ENCODE results near the gene ADPRS. TPM values are rescaled to one million over a fixed set of nuclear protein-coding genes. Genes with fewer than 3 reads are reported as not detected.

ADPRS gene
- total RNA-seq, 2 donors from 2014 or later, result 30.4 to 33.0 TPM

- intact Hi-C loops (cut with DNase I), result no loop called here
- Histone ChIP-seq H3K27ac (no peak overlapping the region), H3K4me3 (no peak overlapping the region), H3K4me1 (no peaks in the 10 kb centered on the region), H3K9me3 (no peaks in the 10 kb centered on the region), H3K9ac (ENCODE audit: low read depth in 2 of 2, low read length in 2 of 2) (no peak overlapping the region), H3K36me3 (no peaks in the 10 kb centered on the region), H3K27me3 (no peaks in the 10 kb centered on the region)
- no peak for DNase-seq
- TF ChIP-seq, protein P1, sequence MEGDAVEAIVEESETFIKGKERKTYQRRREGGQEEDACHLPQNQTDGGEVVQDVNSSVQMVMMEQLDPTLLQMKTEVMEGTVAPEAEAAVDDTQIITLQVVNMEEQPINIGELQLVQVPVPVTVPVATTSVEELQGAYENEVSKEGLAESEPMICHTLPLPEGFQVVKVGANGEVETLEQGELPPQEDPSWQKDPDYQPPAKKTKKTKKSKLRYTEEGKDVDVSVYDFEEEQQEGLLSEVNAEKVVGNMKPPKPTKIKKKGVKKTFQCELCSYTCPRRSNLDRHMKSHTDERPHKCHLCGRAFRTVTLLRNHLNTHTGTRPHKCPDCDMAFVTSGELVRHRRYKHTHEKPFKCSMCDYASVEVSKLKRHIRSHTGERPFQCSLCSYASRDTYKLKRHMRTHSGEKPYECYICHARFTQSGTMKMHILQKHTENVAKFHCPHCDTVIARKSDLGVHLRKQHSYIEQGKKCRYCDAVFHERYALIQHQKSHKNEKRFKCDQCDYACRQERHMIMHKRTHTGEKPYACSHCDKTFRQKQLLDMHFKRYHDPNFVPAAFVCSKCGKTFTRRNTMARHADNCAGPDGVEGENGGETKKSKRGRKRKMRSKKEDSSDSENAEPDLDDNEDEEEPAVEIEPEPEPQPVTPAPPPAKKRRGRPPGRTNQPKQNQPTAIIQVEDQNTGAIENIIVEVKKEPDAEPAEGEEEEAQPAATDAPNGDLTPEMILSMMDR (IDR thresholded peaks at IDR 0.05), result no peak
Observed at GRCh38 chr1:36136535-36136934, 47.8 kb downstream of the ADPRS start.

DNA sequence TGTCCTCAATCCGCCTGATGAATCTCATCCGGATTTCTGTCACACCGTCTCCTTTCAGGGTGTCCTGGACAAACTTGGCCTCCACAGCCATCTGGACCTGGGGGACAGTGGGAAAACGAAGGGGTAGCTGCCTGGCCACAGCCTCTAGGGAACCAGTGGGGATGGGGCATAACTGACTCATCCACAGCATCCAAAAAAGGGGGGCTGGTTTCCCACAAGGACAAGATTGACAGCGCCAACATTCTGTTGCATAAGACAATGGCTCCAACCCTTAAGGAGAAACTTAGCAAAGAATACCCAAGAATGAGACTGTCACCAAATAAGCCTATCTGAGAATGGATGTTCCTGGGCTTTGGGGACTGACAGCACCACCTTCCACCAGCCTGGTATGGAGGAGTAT lies 48.5 kb downstream of the ADPRS start:
- no peaks in the 10 kb centered on the region for H3K27me3 ChIP-seq
- TF ChIP-seq, protein P1 (IDR thresholded peaks at IDR 0.05), result no peak
- H3K4me1 ChIP-seq, result no peaks in the 10 kb centered on the region
- H3K27ac ChIP-seq, result peak overlapping the region; percentile 44
- DNase-seq, result no peak
- H3K9ac ChIP-seq (ENCODE audit: low read depth in 2 of 2, low read length in 2 of 2), result no peak overlapping the region
- intact Hi-C loops (cut with DNase I), result no loop called here
- H3K36me3 ChIP-seq, result no peaks in the 10 kb centered on the region
- H3K9me3 ChIP-seq, result no peaks in the 10 kb centered on the region
- no peak overlapping the region for H3K4me3 ChIP-seq

DNA sequence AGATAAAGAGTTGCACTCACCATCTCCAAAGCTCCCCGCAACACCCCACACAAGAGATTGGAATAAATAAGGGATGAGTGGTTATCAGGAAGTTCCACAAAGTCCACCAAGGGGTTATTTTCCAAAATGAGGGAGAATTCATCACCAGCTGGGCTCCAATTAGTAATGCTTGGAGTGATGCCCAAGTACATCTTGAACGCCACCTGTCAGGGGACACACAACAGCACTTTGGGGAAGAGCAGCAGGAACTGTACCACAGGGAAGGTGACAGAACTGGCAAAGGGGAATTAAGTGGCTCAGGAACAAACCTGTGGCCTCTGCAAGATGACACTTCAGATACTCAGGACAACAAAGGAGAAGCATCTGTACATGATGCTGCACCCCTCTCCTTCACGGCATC lies 49.1 kb downstream of the ADPRS start:
- no peaks in the 10 kb centered on the region for H3K27me3 ChIP-seq
- TF ChIP-seq, protein P1 (IDR thresholded peaks at IDR 0.05), result no peak
- no peak overlapping the region for H3K9ac ChIP-seq (ENCODE audit: low read depth in 2 of 2, low read length in 2 of 2)
- H3K9me3 ChIP-seq, result no peaks in the 10 kb centered on the region
- no peaks in the 10 kb centered on the region for H3K36me3 ChIP-seq
- intact Hi-C loops (cut with DNase I), result no loop called here
- H3K27ac ChIP-seq, result no peak overlapping the region
- H3K4me3 ChIP-seq, result no peak overlapping the region
- DNase-seq, result no peak
- no peaks in the 10 kb centered on the region for H3K4me1 ChIP-seq

DNA sequence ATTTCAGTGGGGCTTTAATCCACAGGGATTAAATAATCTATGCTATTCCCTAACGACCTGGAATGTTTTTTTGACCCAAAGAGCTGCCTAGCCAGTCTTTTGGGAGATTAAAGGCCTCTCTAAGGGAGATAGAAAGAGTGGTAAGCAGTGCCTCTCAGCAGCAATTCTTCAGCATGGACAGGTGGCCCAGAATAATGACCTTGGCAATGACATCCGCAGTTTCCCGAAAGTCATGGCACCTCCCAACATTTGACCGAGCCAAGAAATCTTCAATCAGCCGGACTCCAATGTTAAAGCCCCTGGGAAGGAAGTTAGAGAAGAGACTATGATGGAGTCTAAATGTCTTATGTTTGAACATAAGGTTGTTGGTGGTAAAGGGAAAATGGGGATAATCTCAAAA lies 50.8 kb downstream of the ADPRS start:
- intact Hi-C loops (cut with DNase I), result no loop called here
- no peak overlapping the region for H3K27ac ChIP-seq

DNA sequence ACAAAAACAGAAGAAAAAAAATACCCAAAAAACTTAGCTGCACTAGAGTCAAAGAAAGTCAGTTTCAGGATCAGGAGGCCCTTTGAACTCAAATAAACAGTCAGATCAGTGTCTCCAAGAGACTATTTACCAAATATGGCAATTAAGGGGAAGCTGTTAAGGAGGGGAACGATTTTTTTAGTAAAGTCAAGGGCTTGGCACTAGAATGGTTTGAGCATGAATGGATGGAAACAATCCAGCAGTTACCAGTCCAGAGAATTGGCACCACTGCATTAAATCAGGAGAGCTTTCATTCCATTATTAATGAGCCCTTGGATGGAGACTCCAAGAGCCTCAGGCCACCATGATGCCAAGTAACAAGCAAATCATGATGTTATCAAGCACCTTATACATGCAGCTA lies 53.4 kb downstream of the ADPRS start:
- no peak for DNase-seq
- Histone ChIP-seq H3K4me1 (no peaks in the 10 kb centered on the region), H3K9me3 (no peaks in the 10 kb centered on the region), H3K36me3 (no peaks in the 10 kb centered on the region), H3K27ac (no peak overlapping the region), H3K4me3 (no peak overlapping the region), H3K27me3 (no peaks in the 10 kb centered on the region), H3K9ac (ENCODE audit: low read depth in 2 of 2, low read length in 2 of 2) (no peak overlapping the region)
- TF ChIP-seq, protein P1 (IDR thresholded peaks at IDR 0.05), result no peak
- intact Hi-C loops (cut with DNase I), result no loop called here

More for the DNA sequence above, 50.8 kb downstream of the ADPRS start:
- DNase-seq, result no peak
- TF ChIP-seq, protein P1 (IDR thresholded peaks at IDR 0.05), result no peak
- H3K4me1 ChIP-seq, result no peaks in the 10 kb centered on the region
- H3K36me3 ChIP-seq, result no peaks in the 10 kb centered on the region
- H3K27me3 ChIP-seq, result no peaks in the 10 kb centered on the region
- no peak overlapping the region for H3K4me3 ChIP-seq
- no peak overlapping the region for H3K9ac ChIP-seq (ENCODE audit: low read depth in 2 of 2, low read length in 2 of 2)
- no peaks in the 10 kb centered on the region for H3K9me3 ChIP-seq

GRCh38 chr1:36143424-36143823 lies 54.7 kb downstream of the ADPRS start:
- DNase-seq, result no peak
- intact Hi-C loops (cut with DNase I), result no loop called here
- H3K4me1 ChIP-seq, result no peaks in the 10 kb centered on the region

More at GRCh38 chr1:36143424-36143823, 54.7 kb downstream of the ADPRS start:
- no peaks in the 10 kb centered on the region for H3K27me3 ChIP-seq
- no peaks in the 10 kb centered on the region for H3K36me3 ChIP-seq
- no peaks in the 10 kb centered on the region for H3K9me3 ChIP-seq
- TF ChIP-seq, protein P1 (IDR thresholded peaks at IDR 0.05), result no peak
- H3K9ac ChIP-seq (ENCODE audit: low read depth in 2 of 2, low read length in 2 of 2), result no peak overlapping the region
- no peak overlapping the region for H3K4me3 ChIP-seq
- H3K27ac ChIP-seq, result no peak overlapping the region

Measured in colonic mucosa (tissue), 4 donors.